Activated CD4-positive, alpha-beta T cell treated with anti-CD3 and anti-CD28 coated beads for 4 hours (primary cell): Measurements from ENCODE around the gene COL5A2.

Experiments
- DNase-seq, 2 donors: peaks; one replicate each; pipeline ENCODE4 v3.0.0-alpha.2; 2020

Gene COL5A2

DNA sequence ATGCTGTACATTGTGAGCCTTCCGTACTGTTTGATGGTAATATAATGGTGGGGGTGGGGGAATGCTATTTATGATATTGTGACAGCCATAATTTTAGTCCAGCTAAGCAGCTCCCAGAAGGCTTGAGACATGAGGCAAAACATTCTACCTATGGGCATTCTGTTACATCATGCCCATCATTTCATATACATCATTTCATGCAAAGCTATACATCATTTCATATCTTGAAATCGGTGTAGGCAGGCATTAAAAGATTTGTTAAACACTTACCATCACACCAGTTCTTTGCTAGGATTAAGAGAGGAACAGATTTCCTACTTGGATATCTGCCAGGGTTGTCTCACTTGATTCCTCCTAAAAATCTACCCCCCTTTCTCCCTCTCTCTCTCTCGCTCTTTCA, 84.5 kb downstream of the COL5A2 start:
- no peak for DNase-seq

DNA sequence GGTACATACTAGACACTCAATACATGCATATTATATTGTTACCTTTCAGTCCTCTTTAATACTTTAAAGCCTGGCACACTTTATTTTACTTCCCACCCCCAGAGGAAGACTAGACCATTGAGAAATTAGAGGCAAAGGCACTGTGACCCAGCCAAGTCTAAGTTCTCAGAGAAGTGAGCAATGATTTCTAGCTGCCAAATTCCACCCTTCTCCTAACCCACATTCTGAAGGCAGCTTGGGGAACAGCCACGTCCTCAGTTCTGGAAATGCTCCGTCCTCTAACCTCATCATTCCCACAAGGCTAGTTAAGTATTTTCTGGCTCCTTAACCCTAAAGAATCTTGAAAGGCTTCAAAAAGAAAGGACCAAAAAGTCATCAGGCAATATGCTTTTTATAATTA, 86.6 kb downstream of the COL5A2 start:
- no peak for DNase-seq

DNA sequence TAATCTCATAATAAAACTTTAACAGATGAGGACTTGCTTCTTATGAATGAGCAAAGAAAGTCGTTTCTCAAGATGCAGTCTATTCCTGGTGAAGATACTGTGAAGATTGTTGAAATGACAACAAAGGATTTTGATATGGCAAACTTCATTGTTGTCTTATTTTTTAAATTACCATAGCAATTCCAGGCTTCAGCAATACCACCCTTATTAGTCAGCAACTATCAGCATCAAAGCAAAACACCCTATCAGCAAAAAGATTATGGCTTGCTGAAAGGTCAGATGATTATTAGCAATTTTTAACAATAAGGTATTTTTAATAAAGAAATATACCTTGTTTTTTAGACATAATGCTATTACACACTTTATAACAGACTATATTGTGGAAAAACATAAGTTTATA, 88.3 kb downstream of the COL5A2 start:
- no peak for DNase-seq

DNA sequence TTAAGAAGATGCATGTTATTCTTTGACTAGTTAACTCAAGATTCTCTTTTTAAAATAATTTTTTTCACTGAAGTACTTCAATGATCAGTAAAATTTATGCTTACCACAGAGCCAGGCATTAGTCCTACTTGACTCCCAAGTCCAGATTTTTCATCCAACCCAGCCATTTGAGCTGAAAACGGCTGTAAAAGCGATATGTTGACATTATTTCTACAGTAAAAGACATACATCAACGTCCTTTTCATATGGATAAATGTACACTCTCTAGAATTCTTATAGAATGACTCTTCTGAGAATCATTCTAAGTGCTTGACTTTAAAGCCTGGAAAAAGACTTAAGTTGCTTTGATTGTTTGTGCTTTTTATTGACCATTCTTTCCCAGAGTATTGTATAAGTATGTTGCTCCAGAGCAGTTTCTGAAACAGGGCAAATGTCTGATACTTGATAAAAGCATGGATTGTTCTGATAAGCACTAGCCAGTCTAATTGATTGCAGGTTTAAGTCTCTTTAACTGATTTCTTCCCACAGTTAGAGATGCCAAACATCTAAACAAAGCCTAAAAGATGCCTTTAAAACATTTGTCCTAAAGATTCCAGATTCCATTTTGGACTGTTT, 90.9 kb downstream of the COL5A2 start:
- DNase-seq, result no peak

DNA sequence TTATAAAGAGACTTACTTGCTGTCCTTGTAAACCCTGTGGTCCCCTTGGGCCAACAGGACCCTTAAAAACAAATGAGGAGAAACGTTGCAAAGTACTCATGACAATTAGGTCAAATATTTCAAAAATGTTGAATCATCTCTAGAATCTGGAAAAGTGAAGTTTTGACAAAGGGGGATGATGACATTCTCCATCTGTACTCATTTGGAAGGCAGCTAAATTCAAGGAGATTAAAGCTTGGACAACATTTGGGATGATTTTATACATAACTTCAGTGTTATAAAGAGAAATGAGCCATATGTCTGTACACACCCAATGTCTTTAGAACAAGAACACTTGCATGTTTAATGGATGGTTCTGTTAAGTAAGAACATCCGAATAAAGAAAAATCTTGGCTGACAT, 92.9 kb downstream of the COL5A2 start:
- DNase-seq, result no peak

DNA sequence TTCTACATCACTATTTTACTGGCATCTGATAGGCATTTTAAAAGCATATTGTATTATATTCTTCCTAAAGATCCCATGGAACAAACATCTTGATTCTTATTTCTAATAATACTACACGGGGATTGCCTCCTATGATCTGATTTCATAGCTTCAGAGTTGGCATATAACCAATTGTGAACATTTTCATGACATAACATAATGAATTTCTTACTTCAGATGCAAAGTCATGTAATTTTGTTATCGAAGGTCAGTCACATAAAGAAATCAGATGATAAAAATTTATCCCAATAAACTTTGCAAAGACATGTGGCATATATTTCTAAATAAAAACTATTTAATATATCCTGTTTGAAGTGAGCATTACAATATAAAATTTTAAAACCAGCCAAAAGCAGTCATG, 93.3 kb downstream of the COL5A2 start:
- no peak for DNase-seq

DNA sequence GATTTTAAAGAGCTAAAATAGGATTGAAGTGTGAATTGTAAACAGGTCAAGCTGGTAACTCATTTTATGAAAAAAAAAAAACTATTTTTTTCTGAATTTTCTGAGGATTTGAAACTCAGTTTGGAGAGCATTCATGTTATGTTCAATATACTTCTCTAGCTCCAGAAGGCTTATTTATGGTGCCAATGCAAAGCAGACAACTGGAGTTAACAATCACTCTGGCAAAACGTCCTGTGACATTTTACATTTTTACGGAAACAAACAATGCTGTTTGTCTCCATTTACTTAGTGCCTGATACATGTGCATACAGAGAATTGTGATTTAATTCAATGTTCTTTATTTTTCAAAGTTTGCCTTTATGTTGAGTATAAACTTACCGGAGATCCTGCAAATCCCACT, 96.0 kb downstream of the COL5A2 start:
- DNase-seq, result no peak

DNA sequence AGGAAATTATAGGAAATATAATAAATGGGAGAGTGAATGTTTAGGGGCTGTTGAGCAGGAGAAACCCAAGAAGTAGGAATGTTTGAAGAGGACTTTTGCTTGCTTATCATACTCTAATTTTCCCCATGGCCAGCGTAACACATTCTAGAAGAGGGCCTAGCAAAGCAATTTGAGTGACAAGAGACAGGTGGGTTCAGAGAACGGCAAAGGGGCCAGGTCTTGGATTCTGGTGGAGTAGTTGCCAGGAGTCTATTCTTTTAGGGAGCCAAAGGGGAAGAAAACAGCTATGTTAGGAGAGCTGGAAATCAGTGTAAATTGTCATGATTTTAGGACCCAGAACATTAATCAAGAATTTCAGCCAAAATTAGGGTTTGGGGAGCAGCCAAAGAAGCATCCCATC, 96.5 kb downstream of the COL5A2 start:
- no peak for DNase-seq

DNA sequence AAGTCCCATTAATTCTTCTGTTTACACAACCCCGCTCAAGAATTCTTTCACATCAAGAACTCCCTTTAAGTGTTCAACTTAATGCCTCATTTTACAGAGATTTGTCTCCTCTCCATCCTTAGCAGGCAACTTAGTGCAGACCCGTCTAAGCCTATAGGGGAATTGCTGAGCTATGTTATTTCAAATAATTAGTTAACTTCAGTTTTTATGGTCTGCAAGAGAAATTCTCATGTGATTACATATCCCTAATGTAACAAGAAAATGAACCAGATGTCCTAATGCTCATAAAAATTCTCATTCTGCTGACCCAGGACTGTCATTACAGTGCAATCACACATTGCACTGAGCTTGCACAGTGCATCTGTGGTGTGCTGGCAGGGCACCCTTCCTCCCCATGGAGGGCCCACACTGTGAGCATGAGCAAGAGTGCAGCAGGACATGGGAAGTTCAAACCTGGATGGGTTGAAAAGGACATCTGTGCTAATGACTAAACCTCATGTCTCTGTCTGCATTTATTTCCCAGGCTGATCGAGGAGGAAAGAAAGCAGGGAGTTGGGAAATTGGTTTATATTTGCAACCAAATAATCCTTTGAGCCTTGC, 97.1 kb downstream of the COL5A2 start:
- DNase-seq, result no peak

DNA sequence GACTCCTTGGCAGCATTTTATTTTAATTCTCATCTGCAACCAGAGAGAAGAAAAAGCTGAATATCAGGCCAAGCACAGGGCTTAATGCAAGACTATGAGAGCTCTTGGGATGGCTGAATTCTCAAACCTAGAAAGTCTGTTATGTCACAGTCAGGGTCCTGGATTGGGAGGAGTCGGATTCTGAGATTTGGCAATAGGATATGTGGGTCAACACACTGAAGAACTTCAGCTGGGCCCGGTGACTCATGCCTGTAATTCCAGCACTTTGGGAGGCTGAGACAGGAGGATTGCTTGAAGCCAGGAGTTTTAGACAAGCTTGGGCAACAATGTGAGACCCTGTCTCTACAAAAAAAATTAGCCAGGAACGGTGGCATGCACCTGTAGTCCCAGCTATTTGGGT, 103.0 kb downstream of the COL5A2 start:
- DNase-seq, result no peak

DNA sequence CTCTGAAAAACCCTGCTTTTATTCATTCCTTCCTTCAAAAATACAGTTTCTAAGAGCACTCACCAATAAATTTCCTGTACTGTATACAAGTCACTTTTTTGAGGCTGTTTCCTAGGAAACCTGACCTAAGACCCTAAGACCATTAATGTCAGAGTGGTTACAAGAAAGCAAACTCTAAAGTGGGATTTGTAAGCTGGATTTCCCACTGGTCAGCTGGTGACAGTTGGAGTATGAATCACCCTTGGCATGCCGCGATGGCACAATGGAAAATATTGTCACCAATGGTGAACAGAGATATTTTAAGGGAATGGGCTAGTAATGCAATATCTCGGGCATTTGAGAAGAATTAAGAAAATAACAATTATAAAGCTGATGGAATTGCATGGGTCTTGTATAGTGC, 103.4 kb downstream of the COL5A2 start:
- DNase-seq, result no peak

DNA sequence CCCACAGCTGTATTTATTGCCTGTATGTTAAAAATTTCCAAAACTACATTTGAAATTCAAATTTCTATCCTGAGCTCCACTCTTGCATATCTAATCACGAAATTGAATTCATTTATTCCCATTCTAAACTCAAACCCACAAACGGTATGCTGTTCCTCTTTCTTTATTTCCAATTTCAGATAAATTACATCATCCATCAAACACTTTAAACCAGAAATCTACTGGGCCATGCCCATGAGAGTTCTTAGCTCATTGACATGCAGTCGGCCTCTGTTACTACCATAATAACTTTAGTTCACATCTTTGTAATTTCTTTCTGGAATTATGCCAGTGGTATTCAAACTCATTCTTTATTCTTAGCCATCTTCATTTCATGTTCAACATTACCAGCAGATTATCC, 105.1 kb downstream of the COL5A2 start:
- DNase-seq, result no peak

DNA sequence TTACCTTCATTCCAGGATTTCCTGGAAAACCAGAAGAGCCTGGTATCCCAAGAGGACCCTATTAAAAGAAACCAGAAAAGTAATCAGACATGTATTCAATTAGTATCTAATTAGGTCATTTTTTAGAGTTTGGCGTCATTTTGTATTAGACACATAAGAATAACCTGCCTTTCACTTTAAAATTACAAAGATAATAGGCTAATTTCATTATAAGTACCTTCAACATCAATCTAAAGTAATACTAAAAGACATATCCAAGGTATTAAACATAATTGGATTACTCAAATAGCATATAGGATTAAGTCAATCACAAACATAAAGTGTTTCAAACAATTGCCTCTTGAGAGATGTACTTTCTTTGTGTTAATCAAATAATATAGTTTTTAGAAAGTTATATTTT, 107.5 kb downstream of the COL5A2 start:
- DNase-seq, result no peak

DNA sequence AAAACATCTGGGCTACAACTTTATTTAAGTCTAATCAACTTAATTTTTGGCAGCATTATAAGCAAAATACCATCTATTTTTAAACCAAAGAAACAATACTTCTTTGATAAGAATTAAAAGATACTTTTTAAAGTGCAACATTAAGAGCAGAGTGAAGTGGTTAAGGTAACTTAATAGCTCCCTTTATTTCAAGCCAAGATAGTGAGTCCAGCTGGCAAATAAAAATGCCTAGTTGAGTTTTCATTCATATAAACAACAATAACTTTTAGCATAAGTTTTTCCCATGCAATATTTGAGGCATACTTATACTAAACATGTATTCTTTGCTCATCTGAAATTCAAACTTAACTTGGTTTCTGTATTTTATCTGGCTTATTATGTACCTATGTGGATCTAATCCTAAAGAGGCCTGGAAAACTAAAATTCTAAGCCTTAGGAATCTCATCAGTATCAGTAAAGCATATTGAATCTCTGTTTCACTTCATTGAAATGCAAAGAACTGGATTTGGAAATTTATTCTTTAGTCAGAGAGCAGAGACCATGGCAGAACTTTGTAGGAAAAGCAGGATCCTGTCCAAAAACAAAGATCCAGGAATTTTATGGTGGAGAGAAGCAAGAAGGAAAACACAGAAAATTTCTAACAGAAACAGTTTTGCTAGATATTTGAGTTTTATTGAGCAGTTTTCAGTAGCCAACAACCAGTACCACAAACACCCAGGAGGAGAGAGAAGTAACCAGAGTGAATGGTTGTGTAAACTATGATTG, 109.5 kb downstream of the COL5A2 start:
- DNase-seq, result no peak

DNA sequence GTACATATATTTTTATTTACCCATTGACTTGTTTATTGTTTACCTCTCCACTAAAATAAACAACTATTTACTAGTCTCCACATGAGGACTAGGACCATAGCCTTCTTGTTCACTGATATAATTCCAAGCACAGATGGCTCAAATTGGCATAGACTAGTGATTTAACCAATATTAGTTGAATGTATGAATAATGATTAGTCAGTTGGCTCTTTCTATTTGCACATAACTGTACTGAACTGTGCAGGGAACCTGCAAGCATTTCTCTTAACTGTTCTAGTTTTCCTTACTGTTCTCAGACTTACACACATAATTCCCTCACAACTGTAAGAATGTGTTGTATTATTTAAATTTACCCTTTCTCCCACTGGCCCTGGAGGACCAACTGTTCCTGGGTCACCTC, 113.5 kb downstream of the COL5A2 start:
- DNase-seq, result no peak

DNA sequence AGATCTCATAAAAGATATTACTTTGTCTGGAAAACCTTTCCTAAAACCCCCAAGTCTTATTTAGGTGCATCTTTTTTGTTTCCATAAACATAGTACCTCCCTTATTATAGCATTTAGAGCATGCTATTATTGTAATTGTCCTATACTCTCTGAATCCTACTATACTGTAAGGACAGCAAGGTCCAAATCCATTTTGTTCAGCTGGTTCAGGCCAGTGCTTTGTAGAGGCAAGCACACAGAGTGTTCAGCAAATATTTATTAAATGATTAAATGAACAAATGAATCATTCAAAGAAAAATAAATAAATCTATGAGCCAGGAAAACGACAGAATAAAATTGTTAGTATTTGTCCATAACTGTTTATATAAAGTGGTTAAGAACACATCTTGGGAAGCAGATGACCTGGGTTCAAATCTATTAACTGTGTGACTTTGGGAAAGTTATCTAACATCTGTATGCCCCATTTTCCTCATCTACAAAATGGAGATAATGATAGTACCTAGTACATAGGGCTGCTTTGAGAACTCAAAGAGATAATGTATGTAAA, 119.4 kb downstream of the COL5A2 start:
- no peak for DNase-seq

DNA sequence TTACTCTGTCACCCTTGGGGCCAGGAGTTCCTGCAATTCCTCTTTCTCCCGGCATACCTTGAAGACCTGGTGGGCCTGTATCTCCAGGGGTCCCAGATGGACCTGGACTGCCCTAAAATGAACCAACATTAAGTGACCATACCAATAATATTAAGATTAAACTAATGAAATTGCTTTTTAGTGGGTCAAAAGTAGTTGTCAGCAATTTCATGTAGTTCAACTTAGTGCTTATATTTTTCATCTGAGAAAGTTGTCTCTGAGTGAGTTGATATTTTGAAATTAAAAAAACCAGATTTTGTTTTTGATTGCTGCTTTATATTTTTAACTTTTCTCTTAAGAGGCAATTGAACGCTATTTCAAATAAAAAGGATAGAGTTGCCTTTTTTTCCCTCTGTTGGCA, 122.2 kb downstream of the COL5A2 start:
- no peak for DNase-seq

DNA sequence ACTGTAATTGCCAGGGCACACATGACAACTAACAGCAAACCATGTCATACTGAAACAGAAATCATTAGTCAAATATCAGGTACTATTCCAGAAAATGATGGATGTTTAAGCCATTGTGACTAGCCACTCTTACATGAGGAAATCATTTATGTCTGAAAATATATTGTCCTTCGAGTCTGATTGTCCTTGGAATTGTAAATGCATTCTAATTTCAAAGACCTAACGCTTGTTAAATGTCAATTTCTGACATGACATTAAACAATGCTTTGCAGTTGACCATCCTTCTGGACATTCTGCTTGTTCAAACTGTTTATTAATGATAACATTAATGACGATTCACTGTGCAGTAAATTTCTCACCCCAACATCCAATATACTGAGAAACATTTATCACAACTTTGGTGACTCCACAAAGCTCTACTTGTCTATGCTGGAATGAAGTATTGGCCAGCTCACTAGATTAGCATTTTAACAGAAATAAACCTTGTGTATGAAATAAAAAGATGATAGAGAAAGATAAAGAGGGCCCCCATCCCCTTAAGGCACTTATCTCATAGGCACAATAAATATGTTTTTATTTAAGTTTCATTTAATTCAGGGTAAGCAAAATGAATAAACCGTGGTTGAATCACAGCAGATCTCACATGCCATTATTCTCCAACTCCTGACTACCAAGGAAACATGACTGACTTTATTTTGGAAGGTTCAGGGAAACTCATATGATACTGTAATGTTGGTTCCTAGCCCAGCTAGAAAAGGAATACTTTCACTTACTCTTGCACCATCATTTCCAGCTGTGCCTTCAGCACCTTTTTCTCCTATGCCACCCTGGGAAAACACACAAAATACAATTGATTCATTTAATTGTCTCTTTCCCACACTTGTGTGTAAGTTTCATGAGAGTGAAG, 123.1 kb downstream of the COL5A2 start:
- DNase-seq, result no peak

DNA sequence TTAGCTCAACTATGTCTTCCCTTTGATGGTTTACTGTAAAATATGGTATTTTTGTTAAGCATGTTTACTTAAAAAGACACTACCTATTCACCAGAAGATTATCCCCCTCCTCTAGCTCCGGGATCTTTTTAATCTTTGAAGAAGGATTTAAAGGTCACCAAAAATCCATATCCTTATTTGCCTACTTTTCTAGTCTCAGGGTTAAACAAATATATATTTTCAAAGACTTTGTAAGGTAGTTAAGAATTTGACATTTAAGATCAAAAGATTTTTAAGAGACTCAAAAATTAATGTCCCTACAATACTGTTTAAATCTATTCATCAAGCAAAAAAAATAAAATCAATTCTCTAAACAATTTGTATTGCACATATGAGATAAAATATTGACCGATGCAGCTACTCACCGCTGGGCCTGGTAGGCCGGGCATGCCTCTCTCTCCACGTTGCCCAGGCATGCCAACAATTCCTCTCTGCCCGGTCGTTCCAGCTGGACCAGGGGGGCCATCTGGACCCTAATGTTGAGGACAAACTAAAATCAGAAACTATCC, 129.3 kb downstream of the COL5A2 start:
- no peak for DNase-seq

DNA sequence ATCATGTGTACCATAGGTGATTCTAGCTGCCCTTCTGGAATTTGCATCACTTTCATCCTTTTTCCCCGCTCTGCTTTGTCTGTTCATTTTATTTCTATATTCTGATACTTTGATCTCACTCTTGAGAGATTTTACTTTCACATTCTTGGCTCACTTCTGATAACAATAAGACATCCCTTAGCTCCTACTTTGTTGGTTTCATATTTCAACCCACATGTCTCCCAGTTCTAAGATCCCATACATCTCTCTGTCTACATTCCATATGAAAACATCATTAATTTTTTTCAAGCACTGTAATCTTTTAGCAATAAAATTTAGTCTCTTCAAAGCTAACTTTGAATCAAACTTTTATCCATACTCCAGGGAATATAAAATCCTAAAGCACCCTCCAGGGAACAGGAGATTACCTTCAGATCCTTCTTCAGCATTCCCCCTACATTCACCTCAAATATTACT, 129.8 kb downstream of the COL5A2 start:
- DNase-seq, result no peak

DNA sequence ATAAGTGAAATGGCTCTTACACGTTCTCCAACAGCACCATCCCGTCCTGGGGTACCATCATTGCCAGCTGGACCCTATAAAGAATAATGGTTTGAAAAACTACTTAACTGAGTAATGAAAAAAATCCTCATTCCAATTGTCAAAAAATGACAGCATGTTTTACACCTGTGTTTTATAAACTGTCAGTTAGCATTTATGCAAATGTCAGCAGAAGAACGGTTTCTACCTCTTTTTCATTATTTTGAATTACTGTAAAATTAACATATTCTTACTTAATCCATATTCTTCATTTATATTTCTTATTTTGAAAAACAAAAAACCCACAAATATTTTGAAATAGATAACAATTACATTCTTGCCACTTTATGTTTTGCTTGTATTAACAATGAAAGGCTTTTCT, 131.4 kb downstream of the COL5A2 start:
- DNase-seq, result no peak

DNA sequence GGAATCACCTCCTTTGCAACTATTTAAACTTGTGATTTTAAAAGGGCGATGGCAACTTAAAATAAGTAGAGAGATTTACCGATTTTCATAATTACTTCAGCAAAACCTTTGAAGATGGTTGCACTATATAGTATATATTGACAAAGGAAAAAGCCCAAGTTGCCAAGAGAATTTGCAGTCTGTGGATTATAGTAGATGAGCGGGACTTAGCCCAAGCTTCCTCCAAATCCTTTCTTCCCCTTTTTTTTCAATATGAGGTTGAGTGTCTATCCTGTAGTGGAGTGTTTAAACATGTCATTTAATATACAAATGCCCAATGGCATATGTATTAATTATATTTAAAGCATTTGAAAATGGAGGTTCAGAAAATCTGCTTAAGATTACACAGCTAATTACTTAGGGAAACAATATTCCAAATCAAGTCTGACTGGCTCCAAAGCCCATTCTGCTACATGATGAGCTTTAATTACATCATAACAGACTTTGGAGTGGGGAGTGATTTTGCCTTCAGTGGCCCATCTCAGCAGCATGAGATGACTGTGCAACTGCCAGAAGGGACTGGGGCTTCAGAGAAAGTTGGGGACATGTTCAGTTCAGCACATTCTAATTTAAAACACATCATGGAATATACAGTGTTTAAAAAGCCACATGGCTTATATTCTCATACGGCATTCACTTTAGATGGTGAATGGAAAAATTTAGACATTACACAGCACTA, 132.2 kb downstream of the COL5A2 start:
- no peak for DNase-seq
